ENCODE measurements around the gene SNN.

Gene SNN

DNA sequence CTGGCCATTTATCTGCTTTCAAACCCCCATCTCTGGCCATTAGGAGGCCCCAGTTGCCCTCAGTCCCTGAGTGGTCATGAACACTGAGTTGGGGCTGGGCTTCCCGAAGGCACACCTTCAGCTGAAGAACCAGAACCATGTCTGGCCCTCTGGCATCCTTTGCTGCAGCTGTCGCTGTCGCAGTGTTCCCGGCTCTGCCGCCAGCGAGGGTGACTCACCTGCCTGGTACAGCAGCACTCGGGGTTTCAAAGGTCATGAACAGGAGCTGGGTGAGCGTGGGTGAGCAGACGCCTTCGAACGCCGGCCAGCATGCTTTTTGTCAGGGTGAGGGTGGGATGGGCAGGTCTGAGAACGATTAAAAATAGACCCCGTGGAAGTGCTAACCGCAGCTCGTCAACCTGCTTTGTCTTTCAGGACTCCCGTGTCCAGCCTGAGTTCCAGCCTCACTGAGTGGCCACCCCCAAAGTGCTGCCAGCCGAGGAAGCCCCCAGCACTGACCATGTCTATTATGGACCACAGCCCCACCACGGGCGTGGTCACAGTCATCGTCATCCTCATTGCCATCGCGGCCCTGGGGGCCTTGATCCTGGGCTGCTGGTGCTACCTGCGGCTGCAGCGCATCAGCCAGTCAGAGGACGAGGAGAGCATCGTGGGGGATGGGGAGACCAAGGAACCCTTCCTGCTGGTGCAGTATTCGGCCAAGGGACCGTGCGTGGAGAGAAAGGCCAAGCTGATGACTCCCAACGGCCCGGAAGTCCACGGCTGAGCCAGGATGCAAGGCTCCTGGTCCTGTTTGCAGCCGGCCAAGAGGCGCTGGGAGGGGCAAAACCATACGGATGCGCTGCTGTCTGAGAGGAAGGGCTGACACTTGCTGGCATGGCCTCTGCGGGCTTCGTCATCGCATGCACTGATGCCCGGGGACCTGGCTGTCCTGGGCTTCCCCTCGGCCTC lies 7.6 kb downstream of the SNN start:
- Histone ChIP-seq H3K4me1 (ENCODE audit: low read depth, poor library complexity, severe bottlenecking) (peaks cover 38% of the 10 kb centered on the region), H4K20me1 (ENCODE audit: insufficient read depth) (0 out of 2 replicates have a peak, but pooled peaks cover 5% of the 10 kb centered on the region), H3K36me3 (ENCODE audit: insufficient read depth) (peaks cover 17% of the 10 kb centered on the region; the same call in 1 of the 2 replicates), H3K4me3 (IDR thresholded peaks at IDR 0.05; ENCODE audit: insufficient read depth, low read depth, low read length) (no peak overlapping the region), H3K27ac (no peak overlapping the region), H2AFZ (ENCODE audit: low read depth) (no peak overlapping the region), H3K79me2 (ENCODE audit: insufficient read depth, low read depth) (peaks cover 4% of the 10 kb centered on the region; the same call in 1 of the 2 replicates), H3K9ac (no peak overlapping the region), H3K27me3 (ENCODE audit: insufficient read depth, low read depth) (no peaks in the 10 kb centered on the region), H3K4me2 (no peak overlapping the region)
- TF ChIP-seq, protein P1, sequence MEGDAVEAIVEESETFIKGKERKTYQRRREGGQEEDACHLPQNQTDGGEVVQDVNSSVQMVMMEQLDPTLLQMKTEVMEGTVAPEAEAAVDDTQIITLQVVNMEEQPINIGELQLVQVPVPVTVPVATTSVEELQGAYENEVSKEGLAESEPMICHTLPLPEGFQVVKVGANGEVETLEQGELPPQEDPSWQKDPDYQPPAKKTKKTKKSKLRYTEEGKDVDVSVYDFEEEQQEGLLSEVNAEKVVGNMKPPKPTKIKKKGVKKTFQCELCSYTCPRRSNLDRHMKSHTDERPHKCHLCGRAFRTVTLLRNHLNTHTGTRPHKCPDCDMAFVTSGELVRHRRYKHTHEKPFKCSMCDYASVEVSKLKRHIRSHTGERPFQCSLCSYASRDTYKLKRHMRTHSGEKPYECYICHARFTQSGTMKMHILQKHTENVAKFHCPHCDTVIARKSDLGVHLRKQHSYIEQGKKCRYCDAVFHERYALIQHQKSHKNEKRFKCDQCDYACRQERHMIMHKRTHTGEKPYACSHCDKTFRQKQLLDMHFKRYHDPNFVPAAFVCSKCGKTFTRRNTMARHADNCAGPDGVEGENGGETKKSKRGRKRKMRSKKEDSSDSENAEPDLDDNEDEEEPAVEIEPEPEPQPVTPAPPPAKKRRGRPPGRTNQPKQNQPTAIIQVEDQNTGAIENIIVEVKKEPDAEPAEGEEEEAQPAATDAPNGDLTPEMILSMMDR (conservative IDR thresholded peaks at IDR 0.05; ENCODE audit: low read depth, low read length) = no peak

DNA sequence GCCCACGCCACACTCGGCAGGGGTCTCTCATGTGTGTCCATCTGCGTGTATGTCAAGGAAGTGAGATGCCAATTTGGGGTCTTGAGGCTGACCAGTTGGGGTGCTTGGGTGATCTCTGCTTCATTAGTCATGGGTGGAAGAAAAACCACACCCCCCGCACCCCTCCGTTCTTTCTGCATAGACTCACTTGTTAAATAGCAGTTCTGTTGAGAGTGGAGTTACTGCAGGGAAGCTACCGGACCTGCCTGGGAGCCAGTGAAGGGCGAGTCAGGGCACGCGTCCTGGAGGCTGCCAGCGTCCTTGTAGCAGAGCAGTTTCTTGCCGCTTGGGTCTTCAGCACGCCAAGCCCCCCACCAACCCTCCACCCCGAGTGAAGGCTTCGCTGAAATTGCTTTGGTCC lies 8.5 kb downstream of the SNN start:
- Histone ChIP-seq H3K4me3 (IDR thresholded peaks at IDR 0.05; ENCODE audit: insufficient read depth, low read depth, low read length) (no peak overlapping the region), H3K4me2 (no peak overlapping the region), H3K27ac (no peak overlapping the region), H3K79me2 (ENCODE audit: insufficient read depth, low read depth) (peaks cover 9% of the 10 kb centered on the region; the same call in 1 of the 2 replicates), H3K4me1 (ENCODE audit: low read depth, poor library complexity, severe bottlenecking) (peaks cover 47% of the 10 kb centered on the region), H3K27me3 (ENCODE audit: insufficient read depth, low read depth) (no peaks in the 10 kb centered on the region), H4K20me1 (ENCODE audit: insufficient read depth) (0 out of 2 replicates have a peak, but pooled peaks cover 5% of the 10 kb centered on the region), H3K36me3 (ENCODE audit: insufficient read depth) (peaks cover 17% of the 10 kb centered on the region; the same call in 1 of the 2 replicates), H3K9ac (no peak overlapping the region), H2AFZ (ENCODE audit: low read depth) (no peak overlapping the region)
- TF ChIP-seq, protein P1 (conservative IDR thresholded peaks at IDR 0.05; ENCODE audit: low read depth, low read length) = no peak

DNA sequence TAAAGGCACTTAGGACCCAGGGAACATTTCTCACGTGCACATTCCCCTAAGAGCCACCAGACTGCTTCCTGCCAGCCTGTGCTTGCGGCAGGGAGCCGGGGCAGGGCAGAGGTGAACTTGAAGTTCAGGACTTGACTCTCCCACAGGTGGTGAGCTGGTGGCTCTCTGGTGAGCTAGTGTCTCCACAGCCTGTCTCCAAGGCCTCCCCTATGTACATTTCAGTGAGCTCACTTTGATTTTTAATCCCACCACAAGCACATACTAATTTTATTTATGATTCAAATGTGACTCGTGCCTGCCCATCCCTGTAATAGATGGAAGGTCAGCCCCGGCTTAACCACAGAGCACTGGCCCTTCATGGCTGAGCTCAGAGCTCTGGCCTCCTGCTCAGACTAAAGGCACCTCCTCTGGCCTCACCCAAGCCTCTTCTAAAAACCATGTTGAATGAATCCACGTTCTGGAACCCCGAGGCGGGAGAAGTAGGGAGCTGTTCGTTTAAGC lies 9.2 kb downstream of the SNN start:
- TF ChIP-seq, protein P1 (conservative IDR thresholded peaks at IDR 0.05; ENCODE audit: low read depth, low read length) = no peak
- Histone ChIP-seq H3K36me3 (ENCODE audit: insufficient read depth) (peaks cover 20% of the 10 kb centered on the region; the same call in 1 of the 2 replicates), H3K4me3 (IDR thresholded peaks at IDR 0.05; ENCODE audit: insufficient read depth, low read depth, low read length) (no peak overlapping the region), H3K79me2 (ENCODE audit: insufficient read depth, low read depth) (peaks cover 15% of the 10 kb centered on the region; the same call in 1 of the 2 replicates), H3K27ac (no peak overlapping the region), H3K27me3 (ENCODE audit: insufficient read depth, low read depth) (no peaks in the 10 kb centered on the region), H3K4me1 (ENCODE audit: low read depth, poor library complexity, severe bottlenecking) (peaks cover 53% of the 10 kb centered on the region), H4K20me1 (ENCODE audit: insufficient read depth) (0 out of 2 replicates have a peak, but pooled peaks cover 5% of the 10 kb centered on the region), H3K9ac (no peak overlapping the region), H3K4me2 (no peak overlapping the region), H2AFZ (ENCODE audit: low read depth) (no peak overlapping the region)

DNA sequence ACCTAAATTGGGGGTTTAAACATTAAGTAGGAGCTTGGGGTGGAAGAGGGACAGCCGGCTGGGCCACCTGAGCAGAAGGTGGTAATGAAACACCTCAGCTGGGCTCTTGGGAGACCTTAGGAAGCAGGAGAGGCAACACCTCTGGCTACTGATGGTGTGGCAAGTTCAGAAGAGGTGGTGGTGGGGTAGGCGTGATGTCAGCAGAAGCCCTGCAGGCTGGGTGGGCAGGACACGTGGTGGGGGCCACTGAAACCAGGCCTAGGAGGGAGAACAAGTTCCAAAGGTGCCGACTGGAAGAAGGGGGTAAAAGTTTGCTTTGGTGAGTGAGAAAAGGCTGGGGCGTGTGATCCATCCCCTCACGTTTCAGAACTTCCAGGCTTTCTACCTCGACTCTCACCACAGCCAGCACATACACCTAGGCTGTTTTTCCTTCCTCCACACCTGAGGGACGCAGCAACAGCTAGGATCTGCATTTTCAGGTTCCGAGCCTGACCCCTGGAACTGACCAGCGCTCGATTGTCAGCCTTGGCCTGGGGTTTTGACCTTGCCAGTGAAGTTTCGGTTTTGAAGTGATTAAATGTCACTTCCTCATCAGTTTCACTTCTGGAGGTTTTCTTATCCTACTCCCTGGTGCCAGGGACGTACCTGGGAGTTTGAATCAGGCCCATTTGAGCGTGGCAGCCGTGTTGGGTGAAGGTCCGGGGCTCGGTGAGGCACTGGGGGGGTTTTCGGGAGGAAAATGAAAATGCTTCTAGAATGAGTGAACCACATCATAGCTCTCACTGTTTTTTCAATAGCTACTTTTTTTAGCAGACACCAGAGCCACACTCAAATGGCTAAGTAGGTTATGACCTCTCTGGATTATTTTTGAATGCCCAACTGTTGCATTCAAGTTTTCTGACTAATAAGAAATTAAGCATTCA lies 10.0 kb downstream of the SNN start:
- Histone ChIP-seq H3K4me3 (IDR thresholded peaks at IDR 0.05; ENCODE audit: insufficient read depth, low read depth, low read length) (no peak overlapping the region), H3K4me2 (peak overlapping the region; percentile 46; the same call in 1 of the 2 replicates), H3K27ac (no peak overlapping the region), H3K36me3 (ENCODE audit: insufficient read depth) (peaks cover 27% of the 10 kb centered on the region; the same call in 1 of the 2 replicates), H3K27me3 (ENCODE audit: insufficient read depth, low read depth) (no peaks in the 10 kb centered on the region), H2AFZ (ENCODE audit: low read depth) (no peak overlapping the region), H3K4me1 (ENCODE audit: low read depth, poor library complexity, severe bottlenecking) (peaks cover 55% of the 10 kb centered on the region), H3K79me2 (ENCODE audit: insufficient read depth, low read depth) (peaks cover 16% of the 10 kb centered on the region; the same call in 1 of the 2 replicates), H4K20me1 (ENCODE audit: insufficient read depth) (0 out of 2 replicates have a peak, but pooled peaks cover 5% of the 10 kb centered on the region), H3K9ac (no peak overlapping the region)
- TF ChIP-seq, protein P1 (conservative IDR thresholded peaks at IDR 0.05; ENCODE audit: low read depth, low read length) = no peak

All from KMS-11 (cell line).